Raji (cell line): ENCODE results near the gene CFTR.

Experiments used
- POLR2A ChIP-seq: IDR thresholded peaks from 2 replicates; pipeline ENCODE4 v1.6.1; 2011; ENCODE audit warnings: low read depth, low read length, control low read depth; ENCODE audit not compliant: insufficient read depth

The CFTR gene

GRCh38 chr7:117597755-117598154, 117.9 kb downstream of the CFTR start:
- TF ChIP-seq POLR2A = no peak

- no peak for TF ChIP-seq POLR2A
Observed at GRCh38 chr7:117600911-117601310, 121.1 kb downstream of the CFTR start.

GRCh38 chr7:117603627-117604026, 123.8 kb downstream of the CFTR start:
- no peak for TF ChIP-seq POLR2A

- TF ChIP-seq POLR2A = no peak
Observed at GRCh38 chr7:117605712-117606111, 125.9 kb downstream of the CFTR start.

GRCh38 chr7:117606132-117606531, 126.3 kb downstream of the CFTR start:
- no peak for TF ChIP-seq POLR2A

- no peak for TF ChIP-seq POLR2A
Observed at GRCh38 chr7:117610396-117610795, 130.6 kb downstream of the CFTR start.

GRCh38 chr7:117612637-117613036, 132.8 kb downstream of the CFTR start:
- TF ChIP-seq POLR2A = no peak

- no peak for TF ChIP-seq POLR2A
Observed at GRCh38 chr7:117616694-117617093, 136.9 kb downstream of the CFTR start.

GRCh38 chr7:117619681-117620080, 139.9 kb downstream of the CFTR start:
- TF ChIP-seq POLR2A = no peak

- TF ChIP-seq POLR2A = no peak
Observed at GRCh38 chr7:117621075-117621618, 141.3 kb downstream of the CFTR start.

GRCh38 chr7:117623606-117624005, 143.8 kb downstream of the CFTR start:
- no peak for TF ChIP-seq POLR2A

- no peak for TF ChIP-seq POLR2A
Observed at GRCh38 chr7:117630501-117630900, 150.7 kb downstream of the CFTR start.

- no peak for TF ChIP-seq POLR2A
Observed at GRCh38 chr7:117630907-117631564, 151.2 kb downstream of the CFTR start.

GRCh38 chr7:117631652-117632051, 151.8 kb downstream of the CFTR start:
- TF ChIP-seq POLR2A = no peak

GRCh38 chr7:117637937-117638336, 158.1 kb downstream of the CFTR start:
- no peak for TF ChIP-seq POLR2A

GRCh38 chr7:117639966-117640365, 160.1 kb downstream of the CFTR start:
- no peak for TF ChIP-seq POLR2A

GRCh38 chr7:117640465-117640864, 160.6 kb downstream of the CFTR start:
- no peak for TF ChIP-seq POLR2A
